ENCODE measurements around the gene ISM1.

- TF ChIP-seq EZH2 (IDR thresholded peaks at IDR 0.05; ENCODE audit: low read depth, unreplicated experiment) (no peak), CTCF (conservative IDR thresholded peaks at IDR 0.05; ENCODE audit: low read depth in 2 of 2) (no peak)
Observed at GRCh38 chr20:13286052-13286451, 65.0 kb downstream of the ISM1 start.
